GM12878 (cell line): Measurements from ENCODE around the gene PITRM1. TPM values are rescaled to one million over a fixed set of nuclear protein-coding genes. Genes with fewer than 3 reads are reported as not detected.

Source experiments
- ATF3 ChIP-seq: IDR thresholded peaks from 2 replicates; pipeline ENCODE4 v1.6.1; 2011; ENCODE audit warnings: low read depth, mild to moderate bottlenecking, low read length, moderate library complexity, borderline replicate concordance; ENCODE audit errors: extremely low read depth
- BACH1 ChIP-seq: fragments of 450-650 bp; IDR thresholded peaks from 2 replicates; pipeline ENCODE4 v1.6.1; 2017; ENCODE audit warnings: mild to moderate bottlenecking, borderline replicate concordance
- CBX3 ChIP-seq: fragments of 200-600 bp; sonication (generic); IDR thresholded peaks from 2 replicates; pipeline ENCODE4 v1.6.1; 2016; ENCODE audit warnings: low read depth, borderline replicate concordance
- CREB1 ChIP-seq: IDR thresholded peaks from 2 replicates; pipeline ENCODE4 v1.6.1; 2012; ENCODE audit warnings: low read depth, mild to moderate bottlenecking, inconsistent platforms
- CTCF ChIP-seq, 3 experiments: IDR thresholded peaks in 2 of 3; conservative IDR thresholded peaks in 1 of 3; 2 replicates each; pipeline ENCODE4 v1.5.1; 2011; ENCODE audit warnings: low read depth in 3 of 3, low read length in 3 of 3, mild to moderate bottlenecking in 3 of 3, control low read depth in 2 of 3, moderate library complexity in 2 of 3, inconsistent platforms in 1 of 3, mixed read lengths in 1 of 3; ENCODE audit not compliant: control insufficient read depth in 2 of 3, insufficient read depth in 1 of 3; ENCODE audit errors: extremely low read depth in 1 of 3
- FOXK2 ChIP-seq: fragments of 450-650 bp; IDR thresholded peaks from 2 replicates; pipeline ENCODE4 v1.6.1; 2017; ENCODE audit warnings: mild to moderate bottlenecking, moderate library complexity
- HDAC2 ChIP-seq: fragments of 200-600 bp; sonication (generic); IDR thresholded peaks from 2 replicates; pipeline ENCODE4 v1.6.1; 2017
- JUNB ChIP-seq: IDR thresholded peaks from 2 replicates; pipeline ENCODE4 v1.6.1; 2016; ENCODE audit warnings: antibody characterized with exemption, mild to moderate bottlenecking
- MAX ChIP-seq: IDR thresholded peaks from 2 replicates; pipeline ENCODE4 v1.6.1; 2012; ENCODE audit warnings: low read depth, low read length, improper control_type of control experiment
- MLLT1 ChIP-seq: fragments of 450-650 bp; IDR thresholded peaks from 2 replicates; pipeline ENCODE4 v1.6.1; 2016; ENCODE audit warnings: mild to moderate bottlenecking
- NRF1 ChIP-seq: conservative IDR thresholded peaks from 2 replicates; pipeline ENCODE4 v1.6.1; 2011; ENCODE audit warnings: mild to moderate bottlenecking, low read depth, low read length, improper control_type of control experiment
- POLR2AphosphoS2 ChIP-seq: IDR thresholded peaks from 2 replicates; pipeline ENCODE4 v1.6.1; 2011; ENCODE audit warnings: low read depth, mild to moderate bottlenecking, low read length, improper control_type of control experiment, moderate library complexity
- RCOR1 ChIP-seq: conservative IDR thresholded peaks from 2 replicates; pipeline ENCODE4 v1.6.1; 2012; ENCODE audit warnings: low read depth, low read length, improper control_type of control experiment
- SREBF2 ChIP-seq: IDR thresholded peaks from 2 replicates; pipeline ENCODE4 v1.6.1; 2012; ENCODE audit warnings: mild to moderate bottlenecking, low read length
- STAT1 ChIP-seq: fragments of 450-650 bp; conservative IDR thresholded peaks from 2 replicates; pipeline ENCODE4 v1.6.1; 2014; ENCODE audit warnings: antibody characterized with exemption, mild to moderate bottlenecking
- TBL1XR1 ChIP-seq: IDR thresholded peaks from 2 replicates; pipeline ENCODE4 v1.6.1; 2012; ENCODE audit warnings: low read depth, low read length, improper control_type of control experiment
- TCF3 ChIP-seq: IDR thresholded peaks from 2 replicates; pipeline ENCODE4 v1.6.1; 2012; ENCODE audit warnings: low read depth, mild to moderate bottlenecking, low read length, borderline replicate concordance; ENCODE audit not compliant: insufficient read depth
- USF1 ChIP-seq: IDR thresholded peaks from 2 replicates; pipeline ENCODE4 v1.6.1; 2011; ENCODE audit warnings: borderline replicate concordance, low read depth, mild to moderate bottlenecking, moderate library complexity, mixed read lengths, low read length; ENCODE audit not compliant: insufficient read depth; ENCODE audit errors: extremely low read length
- YY1 ChIP-seq: IDR thresholded peaks from 2 replicates; pipeline ENCODE4 v1.6.1; 2011; ENCODE audit warnings: low read depth, mild to moderate bottlenecking, low read length
- ZNF207 ChIP-seq: fragments of 450-650 bp; IDR thresholded peaks from 2 replicates; pipeline ENCODE4 v1.6.1; 2014; ENCODE audit warnings: antibody characterized with exemption, mild to moderate bottlenecking, borderline replicate concordance
- ZNF24 ChIP-seq: fragments of 450-650 bp; IDR thresholded peaks from 2 replicates; pipeline ENCODE4 v1.6.1; 2017; ENCODE audit warnings: antibody characterized with exemption, mild to moderate bottlenecking
- ZZZ3 ChIP-seq: IDR thresholded peaks from 2 replicates; pipeline ENCODE4 v1.6.1; 2011; ENCODE audit warnings: low read depth; ENCODE audit not compliant: control insufficient read depth, insufficient read length
- polyA plus RNA-seq, 11 experiments: library from polyadenylated mRNA; depleted of rRNA in 4 of 11; unstranded in 6 of 11; stranded (reverse) in 5 of 11; fragments of >200 nt; fragmentation: Nextera tagmentation in 4 of 11; fragmentation: Illumina TruSeq in 1 of 11; extraction: Ambion mirVana in 4 of 11; extraction: Trizol in 1 of 11; gene quantifications; 1 replicate in 1 of 11; 2 replicates in 10 of 11; pipeline versions ENCODE4 v1.2.1 to v1.2.3, GENCODE V29; 2011 to 2016; ENCODE audit warnings: inconsistent platforms in 2 of 11, missing spikeins in 2 of 11, low read depth in 1 of 11
- total RNA-seq, 4 experiments: library from RNA; depleted of rRNA in 3 of 4; stranded (reverse); fragments of >200 nt in 3 of 4; fragmentation: Illumina TruSeq in 1 of 4; extraction: Trizol in 1 of 4; gene quantifications; 2 replicates each; pipeline versions ENCODE4 v1.2.1 to v1.2.3, GENCODE V29; 2013 to 2021
- TF ChIP-seq, protein P1 (sequence below): fragments of 450-650 bp; IDR thresholded peaks from 2 replicates; pipeline ENCODE4 v1.6.1; 2017; ENCODE audit warnings: borderline replicate concordance
- TF ChIP-seq, protein P2 (sequence below): IDR thresholded peaks from 2 replicates; pipeline ENCODE4 v1.6.1; 2012; ENCODE audit warnings: low read depth, low read length, improper control_type of control experiment

The PITRM1 gene
- total and polyA plus RNA-seq, 10 of the 15 experiments (the other 5 are each of a cell fraction or from before 2014, with no cell fraction given): 15.5 to 53.0 (median 45.0) TPM

DNA sequence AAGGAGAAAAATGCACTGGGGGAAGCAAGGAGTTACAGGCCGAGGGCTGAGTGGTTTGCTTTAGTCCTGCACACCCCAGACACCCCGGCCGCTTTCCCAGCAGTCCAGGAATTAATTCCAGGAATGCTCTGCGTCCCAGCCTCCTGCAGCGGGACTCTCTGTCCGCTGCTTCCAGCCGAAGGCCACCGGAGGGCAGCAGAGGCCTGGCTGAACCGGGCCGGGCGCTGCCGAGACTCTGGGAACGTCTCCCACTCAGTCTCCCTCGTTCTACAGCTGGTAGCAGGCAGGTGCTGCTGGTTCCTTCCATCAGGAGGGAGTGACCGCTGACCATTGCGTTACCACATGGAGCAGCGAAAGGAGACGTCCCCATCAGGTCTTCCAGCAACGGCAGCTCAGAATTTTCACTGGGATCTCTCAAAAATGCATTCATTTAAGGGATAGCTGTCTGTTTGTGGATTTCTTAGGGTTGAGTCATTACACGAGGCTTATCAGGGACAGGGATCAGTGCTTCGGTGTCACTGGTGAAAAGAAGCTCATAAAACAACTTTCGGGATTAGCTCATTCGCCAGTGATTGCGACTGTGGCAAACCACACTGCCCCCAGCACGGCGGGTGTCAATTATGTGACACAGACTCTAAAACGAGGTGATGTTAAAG lies 24.9 kb upstream of the PITRM1 start (continued):
- no peak for TF ChIP-seq ZNF24
- TF ChIP-seq ZZZ3: no peak
- no peak for TF ChIP-seq YY1
- TF ChIP-seq, protein P1, sequence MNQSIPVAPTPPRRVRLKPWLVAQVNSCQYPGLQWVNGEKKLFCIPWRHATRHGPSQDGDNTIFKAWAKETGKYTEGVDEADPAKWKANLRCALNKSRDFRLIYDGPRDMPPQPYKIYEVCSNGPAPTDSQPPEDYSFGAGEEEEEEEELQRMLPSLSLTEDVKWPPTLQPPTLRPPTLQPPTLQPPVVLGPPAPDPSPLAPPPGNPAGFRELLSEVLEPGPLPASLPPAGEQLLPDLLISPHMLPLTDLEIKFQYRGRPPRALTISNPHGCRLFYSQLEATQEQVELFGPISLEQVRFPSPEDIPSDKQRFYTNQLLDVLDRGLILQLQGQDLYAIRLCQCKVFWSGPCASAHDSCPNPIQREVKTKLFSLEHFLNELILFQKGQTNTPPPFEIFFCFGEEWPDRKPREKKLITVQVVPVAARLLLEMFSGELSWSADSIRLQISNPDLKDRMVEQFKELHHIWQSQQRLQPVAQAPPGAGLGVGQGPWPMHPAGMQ: no peak
- TF ChIP-seq SREBF2: no peak
- TF ChIP-seq, protein P2, sequence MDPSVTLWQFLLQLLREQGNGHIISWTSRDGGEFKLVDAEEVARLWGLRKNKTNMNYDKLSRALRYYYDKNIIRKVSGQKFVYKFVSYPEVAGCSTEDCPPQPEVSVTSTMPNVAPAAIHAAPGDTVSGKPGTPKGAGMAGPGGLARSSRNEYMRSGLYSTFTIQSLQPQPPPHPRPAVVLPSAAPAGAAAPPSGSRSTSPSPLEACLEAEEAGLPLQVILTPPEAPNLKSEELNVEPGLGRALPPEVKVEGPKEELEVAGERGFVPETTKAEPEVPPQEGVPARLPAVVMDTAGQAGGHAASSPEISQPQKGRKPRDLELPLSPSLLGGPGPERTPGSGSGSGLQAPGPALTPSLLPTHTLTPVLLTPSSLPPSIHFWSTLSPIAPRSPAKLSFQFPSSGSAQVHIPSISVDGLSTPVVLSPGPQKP: no peak
- no peak for TF ChIP-seq NRF1
- TF ChIP-seq ZNF207: no peak
- TF ChIP-seq MAX: no peak
- no peak for TF ChIP-seq FOXK2
- peak; percentile 49; the same call in 1 of the 2 replicates for TF ChIP-seq MLLT1
- TF ChIP-seq HDAC2: no peak
- no peak for TF ChIP-seq ATF3
- TF ChIP-seq POLR2AphosphoS2: no peak
- TF ChIP-seq USF1: no peak
- peak; percentile 13; the same call in 1 of the 2 replicates for TF ChIP-seq TBL1XR1
- no peak for TF ChIP-seq STAT1
- TF ChIP-seq RCOR1: no peak
- TF ChIP-seq JUNB: peak; percentile 92
- TF ChIP-seq CREB1: peak; percentile 49; the same call in 1 of the 2 replicates
- TF ChIP-seq TCF3: no peak
- TF ChIP-seq CTCF (IDR thresholded peaks at IDR 0.05 in 2 of 3, conservative IDR thresholded peaks at IDR 0.05 in 1 of 3; ENCODE audit: control insufficient read depth in 2 of 3, extremely low read depth in 1 of 3, insufficient read depth in 1 of 3, low read depth in 3 of 3, low read length in 3 of 3): peak; percentile 68 to 77 (median 73)
- no peak for TF ChIP-seq CBX3
- no peak; the same call in 1 of the 2 replicates for TF ChIP-seq BACH1
